Measurements from ENCODE around the gene ATP2B2.

Gene ATP2B2

GRCh38 chr3:10417847-10418246 lies 87.5 kb downstream of the ATP2B2 start:
- H3K4me3 ChIP-seq (ENCODE audit: low read length), result no peak overlapping the region
- no peak overlapping the region for H3K9ac ChIP-seq (ENCODE audit: low read length)
- H3K4me1 ChIP-seq (ENCODE audit: control insufficient read depth, insufficient read depth, low read length), result no peaks in the 10 kb centered on the region
- no peaks in the 10 kb centered on the region for H3K36me3 ChIP-seq (ENCODE audit: control insufficient read depth, insufficient read depth, low read length)
- no peaks in the 10 kb centered on the region for H3K9me3 ChIP-seq (ENCODE audit: control insufficient read depth, low read length)
- H3K27me3 ChIP-seq (ENCODE audit: control insufficient read depth, insufficient read depth, low read length), result peaks cover 3% of the 10 kb centered on the region

GRCh38 chr3:10416730-10417300 lies 88.6 kb downstream of the ATP2B2 start:
- no peaks in the 10 kb centered on the region for H3K9me3 ChIP-seq (ENCODE audit: control insufficient read depth, low read length)
- no peaks in the 10 kb centered on the region for H3K4me1 ChIP-seq (ENCODE audit: control insufficient read depth, insufficient read depth, low read length)
- no peak overlapping the region for H3K4me3 ChIP-seq (ENCODE audit: low read length)
- H3K36me3 ChIP-seq (ENCODE audit: control insufficient read depth, insufficient read depth, low read length), result no peaks in the 10 kb centered on the region
- no peak overlapping the region for H3K9ac ChIP-seq (ENCODE audit: low read length)
- peaks cover 3% of the 10 kb centered on the region for H3K27me3 ChIP-seq (ENCODE audit: control insufficient read depth, insufficient read depth, low read length)

GRCh38 chr3:10413041-10413440 lies 92.3 kb downstream of the ATP2B2 start:
- no peak overlapping the region for H3K9ac ChIP-seq (ENCODE audit: low read length)

GRCh38 chr3:10411598-10412332 lies 93.6 kb downstream of the ATP2B2 start:
- H3K4me1 ChIP-seq (ENCODE audit: control insufficient read depth, insufficient read depth, low read length), result no peaks in the 10 kb centered on the region
- H3K9ac ChIP-seq (ENCODE audit: low read length), result no peak overlapping the region
- H3K36me3 ChIP-seq (ENCODE audit: control insufficient read depth, insufficient read depth, low read length), result no peaks in the 10 kb centered on the region
- H3K9me3 ChIP-seq (ENCODE audit: control insufficient read depth, low read length), result no peaks in the 10 kb centered on the region
- H3K27me3 ChIP-seq (ENCODE audit: control insufficient read depth, insufficient read depth, low read length), result no peaks in the 10 kb centered on the region
- no peak overlapping the region for H3K4me3 ChIP-seq (ENCODE audit: low read length)

More at GRCh38 chr3:10413041-10413440, 92.3 kb downstream of the ATP2B2 start:
- Histone ChIP-seq H3K4me1 (ENCODE audit: control insufficient read depth, insufficient read depth, low read length) (no peaks in the 10 kb centered on the region), H3K27me3 (ENCODE audit: control insufficient read depth, insufficient read depth, low read length) (peaks cover 3% of the 10 kb centered on the region), H3K4me3 (ENCODE audit: low read length) (no peak overlapping the region), H3K9me3 (ENCODE audit: control insufficient read depth, low read length) (no peaks in the 10 kb centered on the region), H3K36me3 (ENCODE audit: control insufficient read depth, insufficient read depth, low read length) (no peaks in the 10 kb centered on the region)

GRCh38 chr3:10410383-10411002 lies 94.9 kb downstream of the ATP2B2 start:
- Histone ChIP-seq H3K4me1 (ENCODE audit: control insufficient read depth, insufficient read depth, low read length) (no peaks in the 10 kb centered on the region), H3K36me3 (ENCODE audit: control insufficient read depth, insufficient read depth, low read length) (no peaks in the 10 kb centered on the region), H3K9ac (ENCODE audit: low read length) (no peak overlapping the region), H3K9me3 (ENCODE audit: control insufficient read depth, low read length) (no peaks in the 10 kb centered on the region), H3K27me3 (ENCODE audit: control insufficient read depth, insufficient read depth, low read length) (no peaks in the 10 kb centered on the region), H3K4me3 (ENCODE audit: low read length) (no peak overlapping the region)

- Histone ChIP-seq H3K9ac (ENCODE audit: low read length) (no peak overlapping the region), H3K4me3 (ENCODE audit: low read length) (no peak overlapping the region), H3K27me3 (ENCODE audit: control insufficient read depth, insufficient read depth, low read length) (no peaks in the 10 kb centered on the region), H3K9me3 (ENCODE audit: control insufficient read depth, low read length) (no peaks in the 10 kb centered on the region), H3K36me3 (ENCODE audit: control insufficient read depth, insufficient read depth, low read length) (no peaks in the 10 kb centered on the region), H3K4me1 (ENCODE audit: control insufficient read depth, insufficient read depth, low read length) (no peaks in the 10 kb centered on the region)
Observed at GRCh38 chr3:10408680-10409079, 96.7 kb downstream of the ATP2B2 start.

GRCh38 chr3:10407361-10407760 lies 98.0 kb downstream of the ATP2B2 start:
- H3K27me3 ChIP-seq (ENCODE audit: control insufficient read depth, insufficient read depth, low read length), result no peaks in the 10 kb centered on the region
- H3K4me3 ChIP-seq (ENCODE audit: low read length), result no peak overlapping the region
- H3K36me3 ChIP-seq (ENCODE audit: control insufficient read depth, insufficient read depth, low read length), result no peaks in the 10 kb centered on the region
- H3K9ac ChIP-seq (ENCODE audit: low read length), result no peak overlapping the region
- no peaks in the 10 kb centered on the region for H3K4me1 ChIP-seq (ENCODE audit: control insufficient read depth, insufficient read depth, low read length)
- H3K9me3 ChIP-seq (ENCODE audit: control insufficient read depth, low read length), result no peaks in the 10 kb centered on the region

- Histone ChIP-seq H3K4me3 (ENCODE audit: low read length) (no peak overlapping the region), H3K27me3 (ENCODE audit: control insufficient read depth, insufficient read depth, low read length) (no peaks in the 10 kb centered on the region), H3K9me3 (ENCODE audit: control insufficient read depth, low read length) (no peaks in the 10 kb centered on the region), H3K36me3 (ENCODE audit: control insufficient read depth, insufficient read depth, low read length) (no peaks in the 10 kb centered on the region), H3K4me1 (ENCODE audit: control insufficient read depth, insufficient read depth, low read length) (no peaks in the 10 kb centered on the region), H3K9ac (ENCODE audit: low read length) (no peak overlapping the region)
Observed at GRCh38 chr3:10406414-10406813, 99.0 kb downstream of the ATP2B2 start.

GRCh38 chr3:10405816-10406215 lies 99.6 kb downstream of the ATP2B2 start:
- Histone ChIP-seq H3K4me3 (ENCODE audit: low read length) (no peak overlapping the region), H3K4me1 (ENCODE audit: control insufficient read depth, insufficient read depth, low read length) (no peaks in the 10 kb centered on the region), H3K9ac (ENCODE audit: low read length) (no peak overlapping the region), H3K9me3 (ENCODE audit: control insufficient read depth, low read length) (no peaks in the 10 kb centered on the region), H3K36me3 (ENCODE audit: control insufficient read depth, insufficient read depth, low read length) (no peaks in the 10 kb centered on the region), H3K27me3 (ENCODE audit: control insufficient read depth, insufficient read depth, low read length) (no peaks in the 10 kb centered on the region)

GRCh38 chr3:10404876-10405275 lies 100.5 kb downstream of the ATP2B2 start:
- no peaks in the 10 kb centered on the region for H3K9me3 ChIP-seq (ENCODE audit: control insufficient read depth, low read length)
- no peak overlapping the region for H3K9ac ChIP-seq (ENCODE audit: low read length)
- H3K4me1 ChIP-seq (ENCODE audit: control insufficient read depth, insufficient read depth, low read length), result no peaks in the 10 kb centered on the region
- no peaks in the 10 kb centered on the region for H3K27me3 ChIP-seq (ENCODE audit: control insufficient read depth, insufficient read depth, low read length)
- H3K36me3 ChIP-seq (ENCODE audit: control insufficient read depth, insufficient read depth, low read length), result no peaks in the 10 kb centered on the region
- H3K4me3 ChIP-seq (ENCODE audit: low read length), result no peak overlapping the region

- Histone ChIP-seq H3K4me3 (ENCODE audit: low read length) (no peak overlapping the region), H3K27me3 (ENCODE audit: control insufficient read depth, insufficient read depth, low read length) (no peaks in the 10 kb centered on the region), H3K9me3 (ENCODE audit: control insufficient read depth, low read length) (no peaks in the 10 kb centered on the region), H3K36me3 (ENCODE audit: control insufficient read depth, insufficient read depth, low read length) (no peaks in the 10 kb centered on the region), H3K4me1 (ENCODE audit: control insufficient read depth, insufficient read depth, low read length) (no peaks in the 10 kb centered on the region), H3K9ac (ENCODE audit: low read length) (no peak overlapping the region)
Observed at GRCh38 chr3:10404377-10404776, 101.0 kb downstream of the ATP2B2 start.

- Histone ChIP-seq H3K9ac (ENCODE audit: low read length) (no peak overlapping the region), H3K27me3 (ENCODE audit: control insufficient read depth, insufficient read depth, low read length) (no peaks in the 10 kb centered on the region), H3K4me1 (ENCODE audit: control insufficient read depth, insufficient read depth, low read length) (no peaks in the 10 kb centered on the region), H3K9me3 (ENCODE audit: control insufficient read depth, low read length) (no peaks in the 10 kb centered on the region), H3K4me3 (ENCODE audit: low read length) (no peak overlapping the region), H3K36me3 (ENCODE audit: control insufficient read depth, insufficient read depth, low read length) (no peaks in the 10 kb centered on the region)
Observed at GRCh38 chr3:10401990-10402761, 103.2 kb downstream of the ATP2B2 start.
